ENCODE results near the gene POLR3A.

The POLR3A gene

DNA sequence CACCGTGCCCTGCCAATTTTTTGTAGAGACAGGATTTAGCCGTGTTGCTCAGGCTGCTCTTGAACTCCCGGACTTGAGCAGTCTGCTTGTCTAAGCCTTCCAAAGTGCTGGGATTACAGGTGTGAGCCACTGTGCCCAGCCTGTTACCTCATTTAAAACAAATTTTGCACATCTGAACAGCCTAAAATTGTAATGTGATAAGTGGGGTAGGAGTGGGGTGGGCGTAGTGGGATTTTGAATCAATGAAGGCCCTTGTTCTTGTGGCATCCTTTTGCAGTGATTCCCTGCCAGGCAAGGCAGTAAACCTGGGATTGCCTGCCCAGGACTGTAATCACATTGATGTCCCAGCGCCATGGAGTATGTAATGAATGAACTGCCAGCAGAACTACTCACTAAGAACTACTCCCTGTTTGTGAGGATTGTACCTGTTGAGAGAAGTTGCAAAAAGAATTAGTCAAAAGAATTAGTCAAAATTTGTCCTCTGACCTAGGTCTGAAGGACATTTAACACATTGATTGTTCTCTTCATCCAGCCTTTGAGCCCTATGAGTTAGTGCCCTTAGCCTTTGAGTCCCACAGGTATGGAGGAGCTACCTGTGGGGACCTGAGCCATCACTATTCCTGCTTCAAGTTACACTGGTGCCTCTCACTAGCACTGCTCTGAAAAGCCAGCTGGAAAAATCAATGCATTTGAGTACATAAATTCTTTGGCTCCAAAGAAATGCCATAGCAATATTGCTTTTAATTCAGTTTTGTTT is 9.7 kb upstream of the POLR3A start:
- no peak for DNase-seq (ENCODE audit: low spot score)
- no peak for TF ChIP-seq CTCF (IDR thresholded peaks at IDR 0.05; ENCODE audit: extremely low read depth, missing control alignments)

- no peak for DNase-seq (ENCODE audit: low spot score)
- TF ChIP-seq CTCF (IDR thresholded peaks at IDR 0.05; ENCODE audit: extremely low read depth, missing control alignments): no peak
Measured at GRCh38 chr10:78038105-78038504, 8.8 kb upstream of the POLR3A start.

DNA sequence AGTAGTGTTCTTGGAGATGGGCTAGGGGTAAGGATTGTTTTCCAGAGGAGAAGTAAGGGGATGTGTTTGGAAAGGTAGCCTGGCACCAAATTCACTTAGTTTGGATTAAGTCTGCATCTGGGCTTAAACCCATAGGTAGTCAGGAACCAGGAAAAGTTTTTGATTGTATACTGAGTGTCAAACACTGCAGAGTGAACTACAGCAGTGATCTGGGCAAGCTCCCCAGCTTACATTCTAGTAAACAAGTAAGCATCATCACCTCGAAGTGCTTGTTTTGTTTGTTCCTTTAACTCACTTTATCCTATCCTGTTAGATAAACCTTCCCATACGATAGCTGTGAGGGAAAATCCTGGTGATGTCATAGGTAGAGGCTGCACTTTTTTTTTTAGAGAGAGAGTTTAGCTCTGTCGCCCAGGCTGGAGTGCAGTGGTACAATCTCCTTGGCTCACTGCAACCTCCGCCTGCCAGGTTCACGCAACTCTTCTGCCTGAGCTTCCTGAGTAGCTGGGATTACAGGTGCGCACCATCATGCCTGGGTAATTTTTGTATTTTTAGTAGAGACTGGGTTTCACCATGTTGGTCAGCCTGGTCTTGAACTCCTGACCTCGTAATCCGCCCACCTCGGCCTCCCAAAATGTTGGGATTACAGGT is 6.7 kb upstream of the POLR3A start:
- DNase-seq (ENCODE audit: low spot score): no peak
- TF ChIP-seq CTCF (IDR thresholded peaks at IDR 0.05; ENCODE audit: extremely low read depth, missing control alignments): no peak

DNA sequence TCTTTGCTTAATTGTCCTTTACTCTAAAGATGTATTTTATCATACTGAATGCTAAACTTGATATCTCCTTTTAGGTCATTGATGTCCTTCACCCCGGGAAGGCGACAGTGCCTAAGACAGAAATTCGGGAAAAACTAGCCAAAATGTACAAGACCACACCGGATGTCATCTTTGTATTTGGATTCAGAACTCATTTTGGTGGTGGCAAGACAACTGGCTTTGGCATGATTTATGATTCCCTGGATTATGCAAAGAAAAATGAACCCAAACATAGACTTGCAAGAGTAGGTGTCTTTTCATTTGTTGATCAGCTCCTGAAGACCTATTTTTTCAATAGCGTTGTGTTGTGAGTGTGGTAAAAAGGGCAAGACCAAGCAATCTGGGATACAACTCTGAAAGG is 6.1 kb upstream of the POLR3A start:
- no peak for DNase-seq (ENCODE audit: low spot score)
- TF ChIP-seq CTCF (IDR thresholded peaks at IDR 0.05; ENCODE audit: extremely low read depth, missing control alignments): no peak

GRCh38 chr10:78035025-78035424 is 5.7 kb upstream of the POLR3A start:
- no peak for DNase-seq (ENCODE audit: low spot score)
- TF ChIP-seq CTCF (IDR thresholded peaks at IDR 0.05; ENCODE audit: extremely low read depth, missing control alignments): no peak

GRCh38 chr10:78033637-78034470 is 4.5 kb upstream of the POLR3A start, which contains the start of gene RPS24:
Gene RPS24 (plus strand): TSS chr10:78033863. CDS start chr10:78033902, 39 bp downstream.
- DNase-seq (ENCODE audit: low spot score): peak; percentile 89
- no peak for TF ChIP-seq CTCF (IDR thresholded peaks at IDR 0.05; ENCODE audit: extremely low read depth, missing control alignments)

- TF ChIP-seq CTCF (IDR thresholded peaks at IDR 0.05; ENCODE audit: extremely low read depth, missing control alignments): no peak
- no peak for DNase-seq (ENCODE audit: low spot score)
Measured at GRCh38 chr10:78033387-78033636, 4.0 kb upstream of the POLR3A start.
